SW480 (cell line): ENCODE results near the gene SPOCK2.
"Not testable (repeated sequence)": the region's sequence is repeated elsewhere in the genome, so short reads cannot be mapped to it uniquely, and the experiment has no call there.

Experiments
- DNase-seq: peaks from one replicate; pipeline ENCODE4 v3.0.0-alpha.2; 2016; ENCODE audit warnings: low spot score

The SPOCK2 gene

DNA sequence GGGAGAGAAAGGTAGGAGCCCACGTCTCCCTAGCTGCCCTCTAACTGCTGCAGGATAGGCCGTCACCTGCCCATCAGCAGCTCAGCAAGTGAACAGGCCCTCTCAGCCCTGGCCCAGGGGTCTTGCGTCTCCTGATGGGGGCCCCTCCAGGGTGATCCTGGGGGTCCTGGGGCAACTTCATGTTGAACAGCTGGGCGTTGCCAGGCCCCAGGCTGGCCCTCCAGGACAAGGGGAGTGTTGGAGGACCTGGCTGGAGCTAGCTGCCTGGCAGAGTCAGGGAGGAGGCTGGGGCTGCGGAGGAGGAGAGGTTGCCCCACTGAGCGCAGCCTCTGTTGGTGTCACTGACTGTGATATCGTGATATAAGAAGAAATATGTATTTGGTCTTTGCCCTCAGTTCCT, 34.7 kb downstream of the SPOCK2 start:
- no peak for DNase-seq

DNA sequence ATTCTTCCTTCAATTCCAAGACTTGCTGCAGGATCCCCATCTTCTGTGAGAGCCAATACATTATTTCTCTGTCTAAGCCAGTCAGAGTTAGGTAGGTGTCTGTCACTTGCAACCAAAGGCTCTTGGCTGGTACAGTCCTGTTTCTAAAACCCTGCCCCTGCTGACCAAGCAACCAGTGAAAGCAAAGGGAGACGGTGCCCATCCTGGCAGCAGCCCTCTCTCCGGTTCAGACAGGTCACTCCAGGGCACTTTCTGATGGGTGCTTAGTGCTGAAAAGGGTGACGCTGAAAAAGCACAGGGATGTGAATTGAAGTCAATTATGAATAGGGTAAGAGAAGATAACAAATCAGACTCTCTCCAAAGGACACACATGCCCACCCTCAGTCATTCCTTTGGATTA, 37.5 kb downstream of the SPOCK2 start:
- DNase-seq: no peak

DNA sequence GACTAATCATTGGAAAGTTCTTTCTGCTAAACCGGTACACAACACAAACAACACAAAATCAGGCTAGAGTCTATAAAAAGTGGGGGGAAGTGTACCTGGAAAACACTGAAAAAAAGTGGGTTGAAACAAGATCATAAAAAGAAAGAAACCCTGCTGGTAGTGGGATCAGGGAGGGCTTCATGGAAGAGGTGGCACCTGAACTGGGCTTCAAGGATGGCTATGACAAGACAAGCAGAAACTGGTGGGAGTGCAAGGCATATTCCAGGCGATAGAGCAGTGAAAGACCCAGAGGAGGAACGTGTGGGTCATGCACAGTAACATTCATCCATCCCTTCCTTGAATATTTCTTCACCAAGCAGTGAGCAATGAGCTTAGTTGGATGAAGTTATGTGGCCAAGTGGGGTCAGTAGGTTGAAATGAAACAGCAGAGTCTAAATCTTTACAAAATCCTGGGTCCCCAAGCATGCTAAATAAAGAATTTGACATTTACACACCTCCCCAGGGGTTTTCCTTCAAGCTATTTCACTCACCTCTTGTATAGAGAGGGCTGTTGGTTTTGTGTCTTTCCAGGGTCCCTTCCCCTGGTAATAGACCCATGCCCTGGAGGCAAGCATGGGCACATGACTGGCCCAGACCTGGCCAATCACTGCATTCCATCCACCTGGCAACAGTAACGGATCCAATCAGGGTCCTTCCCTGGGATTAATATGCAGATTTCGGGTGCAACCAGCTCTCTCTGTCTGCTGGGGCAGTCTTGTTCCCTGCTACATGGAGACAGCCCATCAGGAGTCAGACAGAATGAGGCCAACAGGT, 38.2 kb downstream of the SPOCK2 start:
- no peak for DNase-seq

DNA sequence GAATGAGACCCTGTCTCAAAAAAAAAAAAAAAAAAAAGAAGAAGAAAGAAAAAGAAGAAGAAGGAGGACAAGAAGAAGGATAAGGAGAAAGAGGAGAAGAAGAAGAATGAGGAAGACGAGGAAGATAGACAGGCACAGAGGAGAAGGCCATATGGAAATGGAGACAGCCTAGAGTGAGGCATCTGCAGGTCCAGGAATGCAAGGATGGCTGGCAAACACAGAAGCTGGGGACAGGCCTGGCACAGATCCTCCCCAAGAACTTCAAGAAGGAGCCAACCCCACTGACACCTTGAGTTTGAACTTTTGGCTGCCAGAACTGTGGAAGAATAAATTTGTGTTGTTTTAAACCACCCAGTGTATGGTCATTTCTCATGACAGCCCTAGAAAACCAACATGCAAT, 38.9 kb downstream of the SPOCK2 start:
- no peak for DNase-seq

DNA sequence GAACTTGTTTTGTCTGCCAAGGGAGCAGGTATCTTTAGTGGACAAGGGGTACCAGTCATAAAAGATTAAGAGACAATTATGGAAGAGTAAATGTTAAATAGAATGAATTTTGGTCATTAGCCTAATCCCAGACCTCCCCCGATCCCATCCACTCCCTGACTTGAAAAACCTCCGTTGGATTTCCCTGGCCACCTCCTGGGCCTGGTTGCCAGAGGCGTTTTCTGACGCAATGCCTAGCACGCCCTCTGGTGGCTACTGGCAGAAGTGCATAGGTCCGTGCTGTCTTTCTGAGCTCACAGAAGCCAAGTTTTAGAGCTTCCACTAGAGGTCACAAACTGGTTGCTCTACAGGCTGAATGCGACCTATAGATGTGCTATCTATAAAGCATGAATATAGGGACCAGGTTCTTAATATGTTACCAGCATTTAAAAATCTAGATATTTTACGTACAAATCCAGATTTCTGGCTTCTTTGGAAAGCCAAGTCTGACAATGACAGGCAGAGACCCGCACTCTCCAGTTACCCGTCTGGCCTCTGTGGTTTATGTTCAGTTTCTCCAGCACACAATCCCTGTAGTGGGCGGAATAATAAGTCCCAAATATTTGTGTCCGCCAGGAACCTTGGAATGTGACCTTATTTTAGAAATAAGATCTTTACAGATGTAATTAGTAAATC, 39.8 kb downstream of the SPOCK2 start:
- DNase-seq: peak; percentile 86

DNA sequence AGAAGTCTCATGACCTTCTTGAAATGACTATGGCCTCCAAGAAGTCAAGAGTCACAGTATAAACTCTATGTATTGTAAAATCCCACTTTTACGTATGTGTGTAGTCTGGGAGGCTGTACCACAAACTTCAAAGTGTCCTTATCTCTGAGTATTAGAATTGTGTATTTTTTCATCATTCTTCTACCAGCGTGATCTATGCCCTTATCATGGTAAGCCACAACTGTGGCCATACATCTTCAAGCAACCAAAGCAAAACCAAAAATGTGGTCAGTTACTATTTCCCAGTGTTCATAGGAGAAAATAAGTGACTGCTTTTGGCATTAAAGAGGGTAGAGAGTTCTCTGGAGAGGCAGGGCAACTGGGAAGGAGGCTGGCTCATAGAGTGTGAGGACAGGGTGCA, 42.8 kb downstream of the SPOCK2 start:
- DNase-seq: no peak

DNA sequence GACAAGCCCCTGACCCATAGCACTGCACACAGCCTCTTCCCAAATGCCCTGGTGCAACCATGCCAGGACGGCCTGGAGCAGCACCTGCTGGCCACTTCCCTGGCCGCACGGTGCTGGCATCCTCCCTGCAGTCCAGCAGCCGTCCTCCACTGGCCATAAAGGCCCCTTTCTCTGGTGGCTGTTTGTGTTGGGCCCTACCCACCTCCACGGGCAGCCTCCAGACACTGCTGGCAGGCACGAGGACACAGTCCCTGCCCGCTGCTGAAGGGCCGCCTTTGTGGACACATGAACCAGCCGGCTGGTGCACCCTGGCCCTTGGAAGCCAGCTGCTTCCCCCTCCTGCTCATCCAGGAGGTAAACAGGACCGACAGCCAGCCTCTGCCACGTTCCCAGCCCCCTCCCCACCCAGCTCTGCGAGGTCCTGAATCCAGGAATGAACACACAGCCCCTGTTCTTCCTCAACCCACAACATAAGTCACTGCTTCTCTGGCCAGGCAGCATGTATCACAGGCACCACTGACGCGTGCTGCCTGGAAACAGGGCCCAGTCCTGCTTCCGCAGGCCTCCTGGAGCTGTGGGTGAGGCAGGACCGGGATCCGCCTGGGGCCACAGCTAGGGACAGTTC, 43.8 kb downstream of the SPOCK2 start:
- no peak for DNase-seq

DNA sequence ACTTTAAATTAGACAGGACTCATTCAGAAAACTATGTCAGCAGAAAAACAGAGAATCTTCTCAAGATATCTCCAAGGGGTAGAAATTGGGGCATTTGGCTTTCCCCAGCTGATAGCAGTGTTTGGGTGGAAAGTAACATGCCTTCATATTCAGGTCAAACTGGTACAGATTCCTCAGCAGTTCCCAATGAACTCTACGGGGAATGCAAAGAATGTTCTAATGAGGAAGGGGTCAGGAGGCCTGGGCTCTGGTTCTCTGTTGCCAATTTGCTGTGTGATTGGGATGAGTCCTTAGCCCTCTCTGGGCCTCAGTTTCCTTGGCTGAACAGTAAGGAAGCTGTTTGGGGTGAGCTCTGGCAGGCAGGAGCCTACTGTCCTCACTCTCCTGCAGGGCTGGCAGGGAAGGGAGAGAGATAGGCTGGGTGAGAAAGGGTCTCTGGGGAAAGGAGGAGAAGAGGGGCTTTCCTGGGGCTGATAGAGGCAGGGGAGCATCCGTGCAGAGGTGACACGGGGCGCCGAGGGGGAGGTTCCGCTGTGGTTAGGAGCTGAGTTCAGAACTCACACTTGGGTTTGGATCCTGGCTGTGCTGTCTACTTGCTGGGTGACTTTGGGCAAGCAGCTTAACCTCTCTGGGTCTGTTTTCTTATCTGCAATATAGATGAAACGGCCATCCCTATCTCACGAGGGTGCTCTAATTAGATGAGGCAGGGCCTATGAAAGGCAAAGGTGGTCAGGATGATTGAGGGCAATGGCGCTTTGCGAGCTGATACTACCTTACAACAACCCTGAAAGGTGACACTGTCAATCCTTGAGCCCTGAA, 45.1 kb downstream of the SPOCK2 start:
- DNase-seq: no peak

DNA sequence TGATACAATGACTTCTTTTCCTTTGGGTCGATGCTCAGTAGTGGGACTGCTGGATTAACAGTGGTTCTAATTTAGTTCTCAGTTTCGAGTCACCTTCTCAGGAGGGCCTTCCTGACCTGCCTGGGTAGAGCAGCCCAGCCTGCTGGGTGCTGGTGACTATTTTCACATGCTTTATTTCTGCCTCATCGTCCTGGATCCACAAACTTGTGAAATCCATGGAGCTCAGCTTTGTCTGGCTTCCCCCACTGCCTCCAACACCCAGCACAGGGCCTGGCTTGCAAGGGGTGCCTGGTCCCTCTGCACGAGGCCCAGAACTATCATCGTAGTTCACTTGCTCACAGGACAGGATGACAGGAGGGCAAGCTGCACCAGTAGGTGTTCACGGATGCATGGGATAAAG, 46.9 kb downstream of the SPOCK2 start:
- DNase-seq: no peak

DNA sequence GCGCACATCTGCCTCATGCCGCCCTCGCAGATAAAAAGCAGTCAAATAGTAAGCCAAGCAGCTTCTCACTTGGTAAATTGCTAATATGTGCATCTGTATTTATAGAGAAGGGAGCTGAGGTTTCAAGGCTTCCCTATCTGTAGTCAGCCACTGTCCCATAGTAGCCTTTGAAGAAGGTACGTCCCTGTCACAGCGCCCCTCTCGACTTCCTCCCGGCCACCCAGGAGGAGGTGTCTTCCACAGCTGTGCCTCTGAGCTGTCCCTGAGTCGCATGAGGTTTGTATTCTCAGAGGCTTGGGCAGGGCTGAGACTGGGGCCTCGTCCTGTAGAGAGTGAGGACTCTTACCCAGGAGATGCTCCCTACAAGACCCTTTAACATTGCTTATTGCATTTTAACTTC, 49.0 kb downstream of the SPOCK2 start:
- DNase-seq: no peak

DNA sequence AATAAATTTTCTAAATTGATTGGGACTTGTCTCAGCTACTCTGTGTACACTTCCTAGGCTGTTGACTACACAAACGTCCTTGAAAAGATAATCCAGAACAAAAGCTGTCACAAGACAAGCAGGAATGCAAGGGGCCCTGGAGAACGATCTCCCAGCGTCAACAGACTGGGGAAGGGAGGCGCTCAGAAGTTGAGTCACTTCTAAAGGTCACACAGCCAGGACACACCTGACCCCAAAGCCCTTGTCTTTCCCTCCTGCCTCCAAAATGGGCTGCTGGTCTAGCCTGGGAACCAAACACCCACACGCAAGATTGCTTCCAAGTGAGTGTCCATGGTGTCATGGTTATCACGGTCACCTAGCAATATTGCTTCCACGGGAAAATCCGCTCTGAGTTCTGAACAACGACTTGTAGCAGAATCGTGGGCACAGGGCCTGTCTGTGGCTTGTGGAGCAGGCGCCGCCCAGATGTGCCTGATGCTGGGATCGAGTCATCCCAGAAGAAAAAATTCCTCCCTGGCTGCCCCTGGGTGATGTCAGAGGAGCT, 49.8 kb downstream of the SPOCK2 start:
- DNase-seq: no peak

DNA sequence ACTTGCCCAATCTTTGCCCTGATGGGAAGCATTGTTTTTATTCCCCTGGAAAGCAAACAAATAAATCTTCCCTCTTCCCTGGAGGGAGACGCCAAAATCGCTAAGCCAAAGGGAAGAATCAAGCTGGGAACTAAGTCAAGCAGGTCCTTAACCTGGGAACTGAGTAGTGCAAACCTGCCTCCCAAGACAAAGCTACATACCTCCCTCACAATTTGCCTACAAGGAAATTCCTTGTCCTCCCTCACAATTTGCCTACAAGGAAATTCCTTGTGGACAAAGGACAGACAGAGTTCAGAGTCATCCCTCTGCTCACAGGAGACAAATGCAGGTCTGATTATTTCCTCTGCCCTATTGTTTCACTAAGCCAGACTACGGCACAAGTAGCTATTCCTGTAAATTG, 50.5 kb downstream of the SPOCK2 start:
- no peak for DNase-seq

DNA sequence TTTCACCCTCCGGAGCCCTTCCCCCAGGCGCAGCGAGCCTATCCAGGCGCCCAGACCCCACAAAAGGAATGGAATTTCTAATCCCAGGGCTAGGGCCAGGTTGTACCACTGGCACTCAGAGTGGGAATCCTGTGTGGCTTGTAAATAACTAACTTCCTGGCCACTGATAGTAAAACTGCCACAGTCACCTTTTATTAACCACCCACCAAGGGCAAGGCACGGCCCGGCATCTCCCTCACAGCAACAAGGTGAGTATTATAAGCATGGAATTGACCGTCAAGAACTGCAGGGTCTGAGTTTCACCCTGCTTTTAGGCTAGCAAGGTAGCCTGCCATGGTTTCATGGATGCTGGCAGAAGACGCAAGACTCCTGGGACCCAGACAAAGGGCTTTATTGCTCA, 51.1 kb downstream of the SPOCK2 start:
- no peak for DNase-seq

DNA sequence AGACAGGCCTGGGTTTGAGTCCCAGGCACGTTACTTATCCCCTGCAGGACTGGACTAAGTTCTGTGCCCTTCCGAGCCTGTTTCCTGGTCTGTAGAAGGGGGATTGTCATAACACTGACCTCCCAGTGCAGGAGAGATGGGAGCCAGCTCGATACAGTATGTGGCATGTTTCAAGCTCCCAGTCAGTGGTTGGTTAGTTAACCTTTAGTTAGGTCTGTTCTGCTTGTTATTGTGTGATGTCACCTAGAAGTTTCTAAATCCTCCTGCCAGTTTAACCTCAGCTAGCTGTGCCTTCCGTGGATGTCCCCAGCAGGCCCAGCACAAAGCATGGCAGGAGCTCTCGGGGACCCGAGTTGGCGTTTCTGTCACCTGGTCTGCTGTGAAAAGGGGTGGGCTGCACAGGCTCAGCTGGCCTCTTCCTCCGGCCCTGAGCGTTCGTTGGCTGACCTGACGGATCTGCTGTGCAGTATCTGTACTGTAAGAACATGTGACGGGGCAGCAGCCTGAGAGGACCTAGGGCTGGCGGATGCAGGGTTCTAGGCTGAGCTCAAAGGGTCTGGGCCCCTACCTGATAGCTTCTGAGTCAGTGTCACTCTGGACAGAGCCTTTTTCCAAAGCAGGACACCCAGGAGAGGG, 53.0 kb downstream of the SPOCK2 start:
- no peak for DNase-seq

DNA sequence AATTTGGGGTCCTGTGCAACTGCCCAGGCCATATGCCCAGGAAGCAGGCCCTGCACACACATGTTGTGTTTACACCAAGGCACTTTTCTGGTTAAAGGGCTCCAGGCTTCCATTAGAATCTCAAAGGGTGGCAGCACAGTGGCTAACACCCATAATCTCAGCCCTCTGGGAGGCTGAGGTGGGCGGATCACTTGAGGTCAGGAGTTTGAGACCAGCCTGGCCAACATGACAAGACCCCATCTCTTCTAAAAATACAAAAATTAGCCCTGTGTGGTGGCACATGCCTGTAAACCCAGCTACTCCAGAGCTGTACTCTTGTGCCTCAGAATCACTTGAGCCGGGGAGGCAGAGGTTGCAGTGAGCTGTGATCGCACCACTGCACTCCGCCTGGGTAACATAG, 53.6 kb downstream of the SPOCK2 start:
- DNase-seq: no peak

DNA sequence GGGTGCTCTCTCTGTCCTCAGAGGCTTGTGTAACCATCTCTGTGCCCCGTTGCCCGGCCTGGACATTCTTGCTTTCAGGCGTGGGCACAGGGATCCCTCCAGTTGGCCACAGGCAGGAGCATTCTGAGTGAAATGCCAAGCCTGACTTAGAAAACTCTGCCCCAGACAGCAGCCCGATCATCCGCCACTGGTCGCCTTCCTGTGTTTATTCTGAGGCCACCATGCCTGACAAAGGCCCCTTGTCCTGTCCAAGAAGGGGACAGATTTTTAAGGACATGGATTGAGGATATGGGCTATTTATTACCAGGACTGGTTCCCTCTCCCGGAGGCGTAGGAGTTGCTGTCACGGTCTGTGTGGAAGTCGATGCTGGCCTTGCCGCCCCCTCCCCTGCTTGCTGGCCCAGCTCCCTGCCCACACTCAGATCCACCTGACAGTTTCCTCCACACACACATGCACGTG, 54.3 kb downstream of the SPOCK2 start:
- DNase-seq: no peak

DNA sequence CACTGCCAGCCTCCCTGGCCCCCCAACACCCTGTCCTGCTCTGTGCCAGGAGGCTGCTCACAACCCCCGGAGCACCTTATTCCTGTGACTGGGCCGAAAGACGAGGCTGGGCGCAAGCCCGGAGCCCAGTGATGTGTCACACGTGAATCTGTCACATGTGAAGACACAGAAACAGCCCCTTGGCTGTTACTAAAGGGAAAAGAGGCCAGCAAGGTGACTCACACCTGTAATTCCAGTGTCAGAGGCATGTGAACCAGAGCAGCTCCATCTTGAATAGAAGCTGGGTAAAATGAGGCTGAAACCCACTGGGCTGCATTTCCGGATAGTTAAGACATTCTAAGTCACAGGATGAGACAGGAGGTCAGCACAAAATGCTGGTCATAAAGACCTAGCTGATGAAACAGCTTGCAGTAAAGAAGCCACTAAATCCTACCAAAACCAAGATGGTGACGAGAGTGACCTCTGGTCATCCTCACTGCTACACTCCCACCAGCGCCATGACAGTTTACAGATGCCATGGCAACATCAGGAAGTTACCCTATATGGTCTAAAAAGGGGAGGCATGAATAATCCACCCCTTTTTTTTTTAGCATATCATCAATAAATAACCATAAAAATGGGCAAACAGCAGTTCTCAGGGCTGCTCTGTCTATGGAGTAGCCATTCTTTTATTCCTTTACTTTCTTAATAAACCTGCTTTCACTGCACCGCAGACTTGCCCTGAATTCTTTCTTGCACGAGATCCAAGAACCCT, 55.8 kb downstream of the SPOCK2 start:
- DNase-seq: not testable (repeated sequence)

DNA sequence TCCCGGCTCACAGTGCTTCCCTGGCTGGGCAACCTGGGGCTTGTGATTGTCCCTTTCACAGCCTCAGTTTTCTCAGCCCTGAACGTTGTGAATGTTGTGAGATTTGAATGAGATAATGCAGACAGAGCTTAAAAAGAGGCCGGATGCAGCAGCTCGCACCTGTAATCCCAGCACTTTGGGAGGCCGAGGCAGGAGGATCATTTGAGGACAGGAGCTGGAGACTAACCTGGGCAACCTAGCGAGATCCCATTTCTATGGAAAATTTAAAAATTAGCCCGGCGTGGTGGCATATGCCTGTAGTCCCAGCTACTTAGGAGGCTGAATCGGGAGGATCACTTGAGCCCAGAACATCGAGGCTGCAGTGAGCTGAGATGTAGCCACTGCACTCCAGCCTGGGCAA, 56.6 kb downstream of the SPOCK2 start:
- DNase-seq: no peak

DNA sequence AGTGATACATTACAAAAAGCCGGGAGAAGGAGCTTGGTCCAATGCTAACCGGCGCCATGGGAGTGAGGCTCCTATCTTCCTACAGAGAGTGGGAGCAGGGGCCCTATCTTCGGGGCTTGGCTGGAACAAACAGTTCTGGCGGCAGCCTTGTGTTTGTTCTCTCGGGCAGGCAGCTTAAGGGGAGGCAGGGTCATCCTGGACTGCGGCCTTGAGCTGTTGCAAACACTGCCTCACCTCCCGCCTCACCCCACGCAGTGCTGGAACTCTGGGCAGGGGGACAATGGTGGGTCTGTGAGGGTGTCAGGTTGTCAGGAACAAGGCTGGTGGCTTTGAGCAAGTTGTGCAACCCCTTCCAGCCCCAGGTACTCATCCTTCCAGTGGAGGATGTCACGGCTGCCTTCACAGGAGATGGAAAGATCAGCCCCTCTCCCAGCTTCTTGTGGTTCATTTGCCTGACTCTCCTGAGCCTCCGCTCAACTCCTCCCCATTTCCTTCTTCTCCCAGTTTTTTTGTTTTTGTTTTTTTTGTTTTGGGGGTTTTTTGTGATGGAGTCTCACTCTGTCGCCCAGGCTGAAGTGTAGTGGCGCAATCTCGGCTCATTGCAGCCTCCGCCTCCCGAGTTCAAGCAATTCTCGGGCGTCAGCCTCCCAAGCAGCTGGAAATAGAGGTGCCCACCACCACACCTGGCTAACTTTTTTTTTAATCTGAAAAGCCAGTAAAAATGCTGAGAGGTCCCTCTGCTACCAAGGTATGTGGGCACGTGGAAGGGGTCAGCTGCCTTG, 57.4 kb downstream of the SPOCK2 start:
- no peak for DNase-seq

DNA sequence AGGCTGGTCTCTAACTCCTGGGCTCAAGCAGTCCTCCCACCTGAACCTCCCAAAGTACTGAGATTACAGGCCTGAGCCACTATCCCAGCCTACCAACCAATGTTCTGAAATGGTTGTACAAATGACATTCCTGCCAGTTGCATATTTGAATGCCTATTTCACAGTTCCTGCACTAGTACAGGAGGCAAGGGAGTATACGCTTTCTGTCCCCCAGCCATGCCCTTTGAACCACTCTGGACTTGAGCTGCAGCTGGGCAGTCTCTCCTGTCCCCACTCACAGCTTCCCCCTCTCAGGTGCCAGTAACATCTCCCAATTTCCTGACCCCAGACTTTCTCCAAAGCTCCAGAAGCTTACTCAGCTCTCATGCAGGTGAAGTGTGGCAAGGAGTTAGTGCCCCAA, 58.9 kb downstream of the SPOCK2 start:
- no peak for DNase-seq
